ENCODE results near the gene SOAT2.

SOAT2 gene

GRCh38 chr12:53124352-53124723, 21.1 kb downstream of the SOAT2 start:
- H3K4me3 Mint-ChIP-seq, result no peak overlapping the region
- H3K27me3 Mint-ChIP-seq, result peaks cover 6% of the 10 kb centered on the region
- H3K4me1 Mint-ChIP-seq (ENCODE audit: low read depth), result no peaks in the 10 kb centered on the region
- H3K36me3 Mint-ChIP-seq (ENCODE audit: low read depth), result no peaks in the 10 kb centered on the region
- H3K9me3 Mint-ChIP-seq, result no peaks in the 10 kb centered on the region
- no peak overlapping the region for H3K27ac Mint-ChIP-seq

- Mint-ChIP-seq H3K36me3 (ENCODE audit: low read depth) (no peaks in the 10 kb centered on the region), H3K9me3 (no peaks in the 10 kb centered on the region), H3K4me1 (ENCODE audit: low read depth) (no peaks in the 10 kb centered on the region), H3K4me3 (no peak overlapping the region), H3K27ac (no peak overlapping the region), H3K27me3 (peaks cover 6% of the 10 kb centered on the region)
Measured at GRCh38 chr12:53127169-53127568, 23.9 kb downstream of the SOAT2 start.

GRCh38 chr12:53128780-53129569, 25.7 kb downstream of the SOAT2 start:
- Mint-ChIP-seq H3K9me3 (no peaks in the 10 kb centered on the region), H3K36me3 (ENCODE audit: low read depth) (no peaks in the 10 kb centered on the region), H3K4me1 (ENCODE audit: low read depth) (no peaks in the 10 kb centered on the region), H3K27me3 (peaks cover 6% of the 10 kb centered on the region), H3K4me3 (no peak overlapping the region), H3K27ac (no peak overlapping the region)

GRCh38 chr12:53131844-53132243, 28.6 kb downstream of the SOAT2 start:
- no peaks in the 10 kb centered on the region for H3K36me3 Mint-ChIP-seq (ENCODE audit: low read depth)
- H3K27me3 Mint-ChIP-seq, result peaks cover 6% of the 10 kb centered on the region
- H3K27ac Mint-ChIP-seq, result no peak overlapping the region
- no peaks in the 10 kb centered on the region for H3K9me3 Mint-ChIP-seq
- no peaks in the 10 kb centered on the region for H3K4me1 Mint-ChIP-seq (ENCODE audit: low read depth)
- H3K4me3 Mint-ChIP-seq, result no peak overlapping the region

- peaks cover 8% of the 10 kb centered on the region for H3K9me3 Mint-ChIP-seq
- no peaks in the 10 kb centered on the region for H3K36me3 Mint-ChIP-seq (ENCODE audit: low read depth)
- H3K4me1 Mint-ChIP-seq (ENCODE audit: low read depth), result no peaks in the 10 kb centered on the region
- H3K27me3 Mint-ChIP-seq, result no peaks in the 10 kb centered on the region
- no peak overlapping the region for H3K4me3 Mint-ChIP-seq
- H3K27ac Mint-ChIP-seq, result no peak overlapping the region
Measured at GRCh38 chr12:53133722-53134121, 30.4 kb downstream of the SOAT2 start.

GRCh38 chr12:53143355-53143754, 40.1 kb downstream of the SOAT2 start:
- Mint-ChIP-seq H3K9me3 (no peaks in the 10 kb centered on the region), H3K4me1 (ENCODE audit: low read depth) (no peaks in the 10 kb centered on the region), H3K27me3 (no peaks in the 10 kb centered on the region), H3K4me3 (no peak overlapping the region), H3K27ac (no peak overlapping the region), H3K36me3 (ENCODE audit: low read depth) (no peaks in the 10 kb centered on the region)

GRCh38 chr12:53145383-53146260, 42.3 kb downstream of the SOAT2 start:
- no peaks in the 10 kb centered on the region for H3K9me3 Mint-ChIP-seq
- H3K27me3 Mint-ChIP-seq, result no peaks in the 10 kb centered on the region
- H3K27ac Mint-ChIP-seq, result no peak overlapping the region
- no peak overlapping the region for H3K4me3 Mint-ChIP-seq
- H3K36me3 Mint-ChIP-seq (ENCODE audit: low read depth), result no peaks in the 10 kb centered on the region
- H3K4me1 Mint-ChIP-seq (ENCODE audit: low read depth), result no peaks in the 10 kb centered on the region

- no peaks in the 10 kb centered on the region for H3K27me3 Mint-ChIP-seq
- no peaks in the 10 kb centered on the region for H3K36me3 Mint-ChIP-seq (ENCODE audit: low read depth)
- H3K4me3 Mint-ChIP-seq, result no peak overlapping the region
- H3K4me1 Mint-ChIP-seq (ENCODE audit: low read depth), result no peaks in the 10 kb centered on the region
- H3K9me3 Mint-ChIP-seq, result no peaks in the 10 kb centered on the region
- H3K27ac Mint-ChIP-seq, result no peak overlapping the region
Measured at GRCh38 chr12:53147181-53147580, 43.9 kb downstream of the SOAT2 start.

GRCh38 chr12:53147653-53148052, 44.4 kb downstream of the SOAT2 start:
- no peaks in the 10 kb centered on the region for H3K36me3 Mint-ChIP-seq (ENCODE audit: low read depth)
- H3K4me1 Mint-ChIP-seq (ENCODE audit: low read depth), result no peaks in the 10 kb centered on the region
- no peaks in the 10 kb centered on the region for H3K27me3 Mint-ChIP-seq
- H3K27ac Mint-ChIP-seq, result no peak overlapping the region
- H3K9me3 Mint-ChIP-seq, result no peaks in the 10 kb centered on the region
- H3K4me3 Mint-ChIP-seq, result no peak overlapping the region

- no peaks in the 10 kb centered on the region for H3K4me1 Mint-ChIP-seq (ENCODE audit: low read depth)
- no peak overlapping the region for H3K4me3 Mint-ChIP-seq
- H3K27ac Mint-ChIP-seq, result no peak overlapping the region
- no peaks in the 10 kb centered on the region for H3K27me3 Mint-ChIP-seq
- H3K36me3 Mint-ChIP-seq (ENCODE audit: low read depth), result no peaks in the 10 kb centered on the region
- no peaks in the 10 kb centered on the region for H3K9me3 Mint-ChIP-seq
Measured at GRCh38 chr12:53151039-53151438, 47.8 kb downstream of the SOAT2 start.

- Mint-ChIP-seq H3K9me3 (no peaks in the 10 kb centered on the region), H3K4me3 (no peak overlapping the region), H3K4me1 (ENCODE audit: low read depth) (no peaks in the 10 kb centered on the region), H3K27ac (no peak overlapping the region), H3K36me3 (ENCODE audit: low read depth) (no peaks in the 10 kb centered on the region), H3K27me3 (no peaks in the 10 kb centered on the region)
Measured at GRCh38 chr12:53152390-53152789, 49.1 kb downstream of the SOAT2 start.

GRCh38 chr12:53159195-53159839, 56.0 kb downstream of the SOAT2 start:
- Mint-ChIP-seq H3K4me3 (no peak overlapping the region), H3K27ac (peak overlapping the region; percentile 67), H3K4me1 (ENCODE audit: low read depth) (peaks cover 7% of the 10 kb centered on the region), H3K27me3 (no peaks in the 10 kb centered on the region), H3K9me3 (no peaks in the 10 kb centered on the region), H3K36me3 (ENCODE audit: low read depth) (no peaks in the 10 kb centered on the region)

- Mint-ChIP-seq H3K27me3 (no peaks in the 10 kb centered on the region), H3K36me3 (ENCODE audit: low read depth) (no peaks in the 10 kb centered on the region), H3K4me3 (no peak overlapping the region), H3K9me3 (no peaks in the 10 kb centered on the region), H3K4me1 (ENCODE audit: low read depth) (peaks cover 7% of the 10 kb centered on the region), H3K27ac (no peak overlapping the region)
Measured at GRCh38 chr12:53160000-53160399, 56.7 kb downstream of the SOAT2 start.

GRCh38 chr12:53160673-53161072, 57.4 kb downstream of the SOAT2 start:
- Mint-ChIP-seq H3K4me3 (no peak overlapping the region), H3K27ac (no peak overlapping the region), H3K27me3 (no peaks in the 10 kb centered on the region), H3K4me1 (ENCODE audit: low read depth) (peaks cover 7% of the 10 kb centered on the region), H3K9me3 (no peaks in the 10 kb centered on the region), H3K36me3 (ENCODE audit: low read depth) (no peaks in the 10 kb centered on the region)
